Measurements from ENCODE around the gene SYNDIG1L. TPM values are rescaled to one million over a fixed set of nuclear protein-coding genes. Genes with fewer than 3 reads are reported as not detected.

The SYNDIG1L gene
- total RNA-seq, 1 donor from 2014 or later, result not detected

DNA sequence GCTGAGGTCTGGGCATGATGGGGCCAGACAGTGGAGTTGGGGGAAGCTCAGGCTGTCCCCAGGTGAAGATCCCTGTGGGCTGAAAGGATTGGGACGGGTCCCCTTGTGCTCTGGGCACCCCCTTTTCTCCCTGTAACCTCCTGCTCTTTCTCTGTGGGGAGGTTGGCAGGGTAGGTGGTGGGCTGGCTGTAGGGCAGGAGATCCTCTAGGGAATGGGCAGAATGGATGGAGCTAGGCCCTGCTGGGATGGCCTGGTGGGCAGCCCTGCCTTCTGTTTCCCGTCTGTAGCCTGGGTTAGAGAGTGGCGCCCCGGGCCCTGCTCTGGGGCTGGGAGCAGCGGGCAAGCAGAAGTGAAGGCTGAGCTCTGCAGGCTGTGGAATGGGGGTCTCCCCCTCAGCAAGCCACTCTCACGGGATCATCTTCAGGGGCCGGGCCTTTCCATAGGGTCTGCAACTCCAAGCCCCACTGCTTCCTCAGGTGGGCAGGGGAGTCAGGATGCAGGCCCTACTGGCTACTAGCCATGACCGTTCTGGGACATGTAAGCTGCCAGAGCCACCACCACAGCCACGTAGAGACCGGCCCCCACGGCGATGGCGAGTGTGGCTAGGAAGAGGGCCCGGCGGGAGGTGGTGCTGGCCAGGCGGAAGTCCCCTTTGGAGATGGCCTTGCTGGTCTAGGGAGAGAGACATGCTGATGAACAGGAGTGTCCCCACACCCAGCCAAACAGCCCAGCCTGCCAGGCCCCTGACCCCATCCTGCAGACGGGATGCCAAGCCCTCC, 18.8 kb downstream of the SYNDIG1L start:
- Mint-ChIP-seq H3K9me3 (ENCODE audit: unreplicated experiment) (no peaks in the 10 kb centered on the region), H3K36me3 (ENCODE audit: unreplicated experiment) (no peaks in the 10 kb centered on the region), H3K4me3 (ENCODE audit: unreplicated experiment) (no peak overlapping the region)

DNA sequence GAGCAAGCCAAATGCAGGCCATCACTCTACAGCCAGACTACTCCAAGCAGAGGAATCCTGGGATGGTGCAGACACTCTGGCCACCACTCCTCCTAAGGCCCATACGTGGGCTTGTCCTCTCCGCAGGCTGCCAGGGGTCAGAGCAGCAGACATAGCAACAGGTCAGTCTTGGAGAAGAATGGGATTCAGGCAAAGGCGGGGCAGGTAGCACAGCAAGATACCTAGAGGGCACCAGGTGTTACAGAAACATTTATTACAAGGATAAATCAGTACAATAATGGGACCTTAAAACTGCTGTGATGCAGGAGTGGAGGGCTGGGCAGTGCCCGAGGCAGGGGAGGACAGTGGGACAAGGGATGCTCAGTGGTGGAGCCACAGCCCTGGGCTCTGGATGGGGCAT, 20.3 kb downstream of the SYNDIG1L start:
- peaks cover 12% of the 10 kb centered on the region for H3K4me1 Mint-ChIP-seq (ENCODE audit: unreplicated experiment)
- no peak overlapping the region for H3K4me3 Mint-ChIP-seq (ENCODE audit: unreplicated experiment)
- no peaks in the 10 kb centered on the region for H3K9me3 Mint-ChIP-seq (ENCODE audit: unreplicated experiment)
- no peak for DNase-seq (ENCODE audit: extremely low spot score, unreplicated experiment)
- no peaks in the 10 kb centered on the region for H3K36me3 Mint-ChIP-seq (ENCODE audit: unreplicated experiment)
- peaks cover 32% of the 10 kb centered on the region for H3K27me3 Mint-ChIP-seq (ENCODE audit: unreplicated experiment)
- TF ChIP-seq, protein P1, sequence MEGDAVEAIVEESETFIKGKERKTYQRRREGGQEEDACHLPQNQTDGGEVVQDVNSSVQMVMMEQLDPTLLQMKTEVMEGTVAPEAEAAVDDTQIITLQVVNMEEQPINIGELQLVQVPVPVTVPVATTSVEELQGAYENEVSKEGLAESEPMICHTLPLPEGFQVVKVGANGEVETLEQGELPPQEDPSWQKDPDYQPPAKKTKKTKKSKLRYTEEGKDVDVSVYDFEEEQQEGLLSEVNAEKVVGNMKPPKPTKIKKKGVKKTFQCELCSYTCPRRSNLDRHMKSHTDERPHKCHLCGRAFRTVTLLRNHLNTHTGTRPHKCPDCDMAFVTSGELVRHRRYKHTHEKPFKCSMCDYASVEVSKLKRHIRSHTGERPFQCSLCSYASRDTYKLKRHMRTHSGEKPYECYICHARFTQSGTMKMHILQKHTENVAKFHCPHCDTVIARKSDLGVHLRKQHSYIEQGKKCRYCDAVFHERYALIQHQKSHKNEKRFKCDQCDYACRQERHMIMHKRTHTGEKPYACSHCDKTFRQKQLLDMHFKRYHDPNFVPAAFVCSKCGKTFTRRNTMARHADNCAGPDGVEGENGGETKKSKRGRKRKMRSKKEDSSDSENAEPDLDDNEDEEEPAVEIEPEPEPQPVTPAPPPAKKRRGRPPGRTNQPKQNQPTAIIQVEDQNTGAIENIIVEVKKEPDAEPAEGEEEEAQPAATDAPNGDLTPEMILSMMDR (IDR thresholded peaks at IDR 0.05), result no peak
- no peak overlapping the region for H3K27ac Mint-ChIP-seq (ENCODE audit: unreplicated experiment)

More for the DNA sequence above, 18.8 kb downstream of the SYNDIG1L start:
- no peak overlapping the region for H3K27ac Mint-ChIP-seq (ENCODE audit: unreplicated experiment)
- TF ChIP-seq, protein P1 (IDR thresholded peaks at IDR 0.05), result no peak
- H3K4me1 Mint-ChIP-seq (ENCODE audit: unreplicated experiment), result peaks cover 2% of the 10 kb centered on the region
- H3K27me3 Mint-ChIP-seq (ENCODE audit: unreplicated experiment), result peaks cover 30% of the 10 kb centered on the region
- no peak for DNase-seq (ENCODE audit: extremely low spot score, unreplicated experiment)

DNA sequence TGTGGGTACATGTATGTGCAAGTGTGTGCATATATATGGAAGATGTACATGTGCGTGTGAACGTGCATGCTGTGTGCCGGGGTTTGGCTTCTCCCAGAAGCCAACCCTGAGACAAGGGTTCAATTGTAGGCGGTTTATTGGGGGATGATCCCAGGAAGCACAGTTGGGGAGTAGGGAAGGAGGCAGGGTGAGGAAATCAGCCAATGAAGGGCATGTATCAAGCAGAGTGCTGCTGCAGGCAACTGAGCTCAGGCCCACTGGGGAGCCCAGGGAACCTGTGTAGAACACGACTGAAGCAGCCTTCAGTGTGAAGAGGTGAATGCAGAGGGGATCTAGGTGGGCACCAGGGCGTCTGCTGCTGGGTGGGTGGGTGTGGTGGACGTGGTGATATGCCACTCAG, 21.6 kb downstream of the SYNDIG1L start:
- Mint-ChIP-seq H3K4me3 (ENCODE audit: unreplicated experiment) (no peak overlapping the region), H3K27ac (ENCODE audit: unreplicated experiment) (no peak overlapping the region), H3K27me3 (ENCODE audit: unreplicated experiment) (peaks cover 37% of the 10 kb centered on the region), H3K36me3 (ENCODE audit: unreplicated experiment) (no peaks in the 10 kb centered on the region), H3K4me1 (ENCODE audit: unreplicated experiment) (peaks cover 12% of the 10 kb centered on the region), H3K9me3 (ENCODE audit: unreplicated experiment) (no peaks in the 10 kb centered on the region)
- DNase-seq (ENCODE audit: extremely low spot score, unreplicated experiment), result no peak
- TF ChIP-seq, protein P1 (IDR thresholded peaks at IDR 0.05), result no peak

DNA sequence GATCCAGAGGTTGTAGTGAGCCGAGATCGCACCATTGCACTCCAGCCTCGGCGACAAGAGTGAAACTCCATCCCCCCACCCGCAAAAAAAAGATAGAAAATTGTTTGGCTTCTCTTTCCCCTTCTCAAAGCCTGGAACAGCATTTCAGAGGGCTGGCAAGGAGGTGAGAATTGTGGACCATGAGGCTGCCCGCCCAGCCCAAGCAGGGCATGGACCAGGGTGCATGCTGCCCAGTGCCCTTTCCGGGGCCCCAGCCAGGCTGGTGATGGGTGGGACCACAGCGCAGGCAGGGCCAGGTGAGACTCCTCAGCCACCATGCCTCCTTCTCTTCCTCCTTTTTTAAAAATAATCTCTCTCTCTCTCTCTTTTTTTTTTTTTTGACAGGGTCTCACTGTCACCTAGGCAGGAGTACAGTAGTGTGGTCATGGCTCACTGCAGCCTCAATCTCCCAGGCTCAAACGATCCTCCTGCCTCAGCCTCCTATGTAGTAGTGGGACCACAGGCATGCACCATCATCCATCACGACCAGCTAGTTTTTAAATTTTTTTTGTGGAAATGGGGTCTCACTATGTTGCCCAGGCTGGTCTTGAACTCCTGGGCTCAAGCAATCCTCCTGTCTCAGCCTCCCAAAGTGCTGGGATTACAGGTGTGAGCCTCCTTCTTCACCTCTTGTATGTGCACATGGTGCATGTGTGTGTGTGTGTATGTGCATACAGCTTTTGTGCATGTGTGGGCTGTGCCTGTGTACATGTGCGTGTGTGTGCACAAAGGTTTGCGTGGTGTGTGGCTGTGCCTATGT, 22.2 kb downstream of the SYNDIG1L start:
- Mint-ChIP-seq H3K9me3 (ENCODE audit: unreplicated experiment) (no peaks in the 10 kb centered on the region), H3K4me1 (ENCODE audit: unreplicated experiment) (peaks cover 12% of the 10 kb centered on the region), H3K4me3 (ENCODE audit: unreplicated experiment) (no peak overlapping the region), H3K27me3 (ENCODE audit: unreplicated experiment) (peaks cover 43% of the 10 kb centered on the region), H3K27ac (ENCODE audit: unreplicated experiment) (no peak overlapping the region), H3K36me3 (ENCODE audit: unreplicated experiment) (no peaks in the 10 kb centered on the region)
- DNase-seq (ENCODE audit: extremely low spot score, unreplicated experiment), result no peak
- TF ChIP-seq, protein P1 (IDR thresholded peaks at IDR 0.05), result no peak

Data from osteocyte (in vitro differentiated cells).